ENCODE results near the gene TNFRSF13B. TPM values are rescaled to one million over a fixed set of nuclear protein-coding genes. Genes with fewer than 3 reads are reported as not detected.

Gene TNFRSF13B
- polyA plus RNA-seq, 1 donor, result 0.13 TPM

- DNase-seq (ENCODE audit: low read depth), result no peak
Observed at GRCh38 chr17:16938496-16939207, 33.3 kb downstream of the TNFRSF13B start.

GRCh38 chr17:16938031-16938430, 33.9 kb downstream of the TNFRSF13B start:
- no peak for DNase-seq (ENCODE audit: low read depth)

GRCh38 chr17:16937431-16937830, 34.5 kb downstream of the TNFRSF13B start:
- no peak for DNase-seq (ENCODE audit: low read depth)

DNA sequence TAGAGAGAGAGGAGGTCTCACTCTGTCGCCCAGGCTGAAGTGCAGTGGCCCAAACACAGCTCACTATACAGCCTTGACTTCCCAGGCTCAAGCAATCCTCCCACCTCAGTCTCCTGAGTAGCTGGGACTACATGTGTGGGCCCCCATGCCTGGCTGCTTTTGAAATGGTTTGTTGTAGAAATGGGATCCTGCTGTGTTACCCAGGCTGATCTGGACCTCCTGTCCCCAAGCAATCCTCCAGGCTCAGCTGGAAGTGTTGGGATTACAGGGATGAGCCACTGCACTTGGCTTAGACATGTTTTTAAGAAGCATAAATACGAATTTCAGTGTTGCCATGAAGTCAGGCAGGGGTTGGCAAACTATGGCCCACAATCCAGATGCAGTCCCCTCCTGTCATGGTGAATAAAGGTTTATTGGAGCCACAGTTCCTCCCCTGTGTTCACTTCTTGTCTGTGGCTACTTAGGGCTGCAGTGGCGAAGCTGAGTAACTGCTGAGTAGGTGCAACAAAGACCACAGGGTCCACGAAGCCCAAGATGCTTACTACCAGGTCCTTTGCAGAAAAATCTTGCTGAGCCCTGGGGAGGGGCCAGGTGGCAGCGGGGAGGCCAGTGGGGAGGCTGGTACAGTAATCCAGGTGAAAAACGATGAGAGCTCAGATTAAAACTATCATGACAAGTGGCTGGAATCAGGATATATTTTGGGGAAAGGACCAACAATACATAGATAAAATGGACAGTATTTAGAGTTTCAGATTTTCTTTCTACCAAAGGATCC, 35.2 kb downstream of the TNFRSF13B start:
- DNase-seq (ENCODE audit: low read depth), result no peak

DNA sequence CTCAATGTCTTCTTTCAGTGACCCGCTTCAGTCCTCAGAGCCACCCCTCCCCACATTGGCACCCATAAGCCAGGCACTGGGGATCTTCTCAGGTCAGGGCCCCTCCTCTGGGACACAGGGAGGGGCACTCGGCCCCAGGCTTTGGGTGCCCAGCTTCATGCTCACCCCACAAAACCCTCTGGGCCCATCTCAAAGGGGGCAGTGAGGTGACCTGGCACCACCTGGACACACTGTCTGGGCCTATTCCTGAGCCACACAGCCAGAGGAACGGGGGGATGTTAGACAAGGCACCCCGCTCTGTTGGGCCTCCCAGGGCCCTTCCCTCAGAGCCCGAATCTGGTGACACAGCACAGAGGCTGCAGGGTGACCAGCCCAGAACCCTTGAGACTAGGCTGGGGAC, 36.1 kb downstream of the TNFRSF13B start:
- no peak for DNase-seq (ENCODE audit: low read depth)

DNA sequence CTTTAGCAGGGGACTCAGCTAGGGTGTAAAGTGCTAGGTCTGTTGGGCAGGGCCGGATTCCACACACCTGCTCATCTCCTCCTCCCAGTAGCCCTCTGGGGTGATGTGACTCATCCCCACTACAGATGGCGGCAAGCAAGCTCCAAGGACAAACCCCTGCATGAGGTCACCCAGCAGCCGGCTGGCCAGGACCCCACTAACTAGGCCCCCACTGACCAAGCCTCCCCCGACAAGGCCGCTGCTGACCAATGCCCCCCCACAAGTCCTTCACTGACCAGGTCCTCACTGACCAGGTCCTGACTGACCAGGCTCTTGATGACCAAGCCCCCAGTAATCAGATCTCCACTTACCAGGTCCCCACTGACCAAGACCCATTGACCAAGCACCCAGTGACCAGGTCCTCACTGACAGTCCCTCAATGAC, 36.7 kb downstream of the TNFRSF13B start:
- no peak for DNase-seq (ENCODE audit: low read depth)

DNA sequence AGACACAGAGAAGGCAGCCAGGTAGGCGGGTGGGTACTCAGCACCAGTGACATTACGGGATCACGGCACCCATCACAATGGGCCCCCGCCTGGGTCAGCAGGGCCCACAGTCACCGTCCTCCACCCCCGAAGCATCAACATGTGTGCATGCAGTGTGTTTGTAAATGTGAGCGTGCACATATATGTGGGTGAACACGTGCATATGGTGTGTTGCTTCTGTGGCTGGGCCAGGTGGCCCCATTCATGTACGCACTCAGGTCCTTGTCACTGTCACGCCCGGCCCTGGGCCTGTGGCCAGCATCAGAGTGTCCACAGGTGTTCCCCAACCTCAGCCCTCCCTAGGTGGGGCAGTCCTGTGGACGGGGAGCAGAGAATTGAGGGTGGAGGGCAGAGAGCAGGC, 37.1 kb downstream of the TNFRSF13B start:
- DNase-seq (ENCODE audit: low read depth), result no peak

DNA sequence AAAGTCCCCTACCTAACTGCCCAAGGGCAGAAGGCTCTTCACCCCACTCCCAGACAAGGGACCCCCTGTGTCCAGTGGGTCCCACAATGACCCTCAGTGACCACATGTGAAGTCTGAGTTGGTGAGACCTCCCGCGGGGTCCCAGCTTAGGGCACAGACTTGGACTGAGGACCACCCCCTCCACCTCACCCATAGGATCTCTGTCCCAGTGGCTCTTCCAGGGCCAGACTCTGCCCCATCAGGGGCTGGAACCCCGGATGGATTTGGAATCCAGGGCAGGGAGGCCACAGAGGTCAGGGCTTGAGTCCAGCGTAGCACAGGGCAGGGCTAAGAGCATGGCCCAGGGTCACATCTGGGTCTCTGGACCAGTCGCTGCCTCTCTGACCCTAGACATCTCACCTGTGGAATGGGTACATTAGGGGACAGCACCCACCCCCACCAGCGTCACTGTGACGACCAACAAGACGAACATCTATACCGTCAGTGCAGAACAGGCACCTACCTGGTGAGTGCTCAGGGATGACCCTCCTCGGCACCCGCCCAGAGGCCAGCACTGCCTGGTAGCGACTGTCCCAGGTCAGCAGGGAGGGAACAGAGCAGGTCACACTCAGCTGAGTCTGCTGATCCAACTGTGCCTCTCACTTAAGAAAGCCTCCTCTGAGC, 37.7 kb downstream of the TNFRSF13B start:
- DNase-seq (ENCODE audit: low read depth), result no peak

DNA sequence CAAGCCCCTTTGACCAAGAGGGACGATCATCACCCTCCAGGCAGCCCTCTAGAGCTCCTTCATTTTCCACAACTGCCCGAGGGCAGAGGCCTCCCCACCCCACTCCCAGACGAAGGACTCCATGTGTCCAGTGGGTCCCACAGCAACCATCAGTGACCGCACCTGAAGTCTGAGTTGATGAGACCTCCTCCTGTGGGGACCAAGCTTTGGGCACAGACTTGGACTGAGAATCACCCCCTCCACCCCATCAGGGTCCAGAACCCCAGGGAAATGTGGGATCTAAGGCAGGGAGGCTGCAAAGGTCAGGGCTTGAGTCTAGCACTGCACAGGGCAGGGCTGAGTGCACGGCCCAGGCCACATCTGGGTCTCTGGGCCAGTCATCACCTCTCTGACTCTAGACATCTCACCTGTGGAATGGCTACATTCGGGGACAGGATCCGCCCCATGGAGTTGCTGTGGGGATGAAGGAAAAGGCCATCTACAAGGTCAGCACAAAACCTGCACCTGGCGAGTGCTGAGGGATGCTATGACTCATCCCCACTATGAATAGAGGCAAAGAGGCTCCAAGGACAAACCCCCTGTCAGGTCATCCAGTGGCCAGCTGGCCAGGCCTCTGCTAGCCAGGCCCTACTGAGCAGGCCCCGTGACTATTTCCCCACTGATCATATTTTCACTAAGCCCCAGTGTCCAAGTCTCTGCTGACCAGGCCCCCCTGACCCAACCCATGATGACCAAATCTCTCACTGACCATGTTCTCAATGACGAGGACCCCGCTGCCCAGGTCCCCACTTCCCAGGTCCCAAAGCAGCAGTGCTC, 38.4 kb downstream of the TNFRSF13B start:
- DNase-seq (ENCODE audit: low read depth), result no peak

DNA sequence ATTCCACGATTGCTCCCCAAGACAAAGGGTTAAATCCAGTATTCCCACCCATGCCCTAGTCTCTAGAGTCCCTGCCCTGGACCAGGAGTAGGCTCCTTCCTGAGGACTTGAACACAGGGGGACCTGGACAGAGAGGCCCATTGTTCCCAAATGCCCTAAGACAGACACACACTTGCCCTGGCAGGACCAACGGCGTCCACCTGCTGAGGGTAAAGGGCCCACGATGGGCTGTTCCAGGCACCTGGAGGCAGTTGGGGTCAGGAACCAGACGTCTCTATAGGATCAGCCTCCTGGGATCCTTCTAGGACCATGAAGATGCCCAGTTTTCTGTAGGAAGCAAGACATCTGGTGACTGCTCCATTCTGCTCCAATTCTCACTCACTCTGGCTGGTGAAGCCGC, 39.3 kb downstream of the TNFRSF13B start:
- DNase-seq (ENCODE audit: low read depth), result no peak

DNA sequence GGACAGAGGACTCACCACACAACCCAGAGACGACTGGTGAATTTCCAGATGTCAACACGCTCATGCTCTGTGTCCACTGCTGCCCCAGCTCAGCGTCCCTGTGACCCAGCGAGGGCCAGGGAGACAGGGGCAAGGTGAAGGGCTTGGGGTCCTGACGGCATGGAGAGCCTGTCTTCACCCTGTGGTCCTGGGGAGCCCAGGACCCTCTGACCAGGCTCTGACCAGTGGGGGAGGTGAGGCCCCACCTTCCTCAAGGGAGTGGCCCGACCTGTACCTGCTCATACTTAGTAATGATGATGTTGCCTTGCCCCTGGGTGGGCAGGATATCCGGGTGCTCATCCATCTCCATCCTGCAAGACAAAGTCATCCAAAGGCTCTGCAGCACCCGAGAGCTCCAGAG, 39.8 kb downstream of the TNFRSF13B start:
- no peak for DNase-seq (ENCODE audit: low read depth)

DNA sequence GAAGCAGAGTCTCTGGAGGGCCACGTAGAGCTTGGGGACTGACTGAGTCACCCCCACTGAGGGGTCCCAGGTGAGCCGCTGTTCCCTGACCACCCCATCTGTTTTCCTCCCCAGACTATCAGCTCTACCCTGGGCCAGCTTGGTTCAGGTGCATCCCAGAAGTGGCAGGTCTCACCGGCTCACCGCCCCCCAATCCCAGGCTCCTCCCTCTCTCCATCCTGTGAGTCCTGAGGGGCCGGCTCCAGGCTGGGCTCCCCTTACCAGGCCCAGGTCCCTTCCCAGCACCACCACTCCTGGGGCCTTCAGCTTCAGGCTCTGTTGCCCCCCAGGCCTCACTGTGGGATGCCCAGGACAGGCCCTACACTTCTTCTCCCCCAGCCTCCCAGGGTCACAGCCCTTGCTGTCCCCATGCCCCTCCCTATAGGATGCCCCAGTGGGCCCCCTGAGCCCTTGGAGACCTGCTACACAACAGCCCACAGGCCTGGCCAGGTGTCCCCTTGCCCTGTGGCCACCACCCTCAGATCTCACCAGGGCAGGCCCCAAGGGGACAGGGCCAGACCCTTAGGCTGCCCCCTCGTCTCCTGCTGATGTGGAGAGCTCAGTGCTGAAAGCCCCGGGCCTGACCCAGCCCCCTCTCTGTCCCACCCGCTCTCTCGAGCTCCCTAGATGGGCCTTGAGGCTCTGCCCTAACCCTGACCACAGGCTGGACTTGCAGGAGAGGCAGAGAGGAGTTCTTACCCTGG, 40.4 kb downstream of the TNFRSF13B start:
- no peak for DNase-seq (ENCODE audit: low read depth)

GRCh38 chr17:16930571-16931317, 41.2 kb downstream of the TNFRSF13B start:
- DNase-seq (ENCODE audit: low read depth), result no peak

DNA sequence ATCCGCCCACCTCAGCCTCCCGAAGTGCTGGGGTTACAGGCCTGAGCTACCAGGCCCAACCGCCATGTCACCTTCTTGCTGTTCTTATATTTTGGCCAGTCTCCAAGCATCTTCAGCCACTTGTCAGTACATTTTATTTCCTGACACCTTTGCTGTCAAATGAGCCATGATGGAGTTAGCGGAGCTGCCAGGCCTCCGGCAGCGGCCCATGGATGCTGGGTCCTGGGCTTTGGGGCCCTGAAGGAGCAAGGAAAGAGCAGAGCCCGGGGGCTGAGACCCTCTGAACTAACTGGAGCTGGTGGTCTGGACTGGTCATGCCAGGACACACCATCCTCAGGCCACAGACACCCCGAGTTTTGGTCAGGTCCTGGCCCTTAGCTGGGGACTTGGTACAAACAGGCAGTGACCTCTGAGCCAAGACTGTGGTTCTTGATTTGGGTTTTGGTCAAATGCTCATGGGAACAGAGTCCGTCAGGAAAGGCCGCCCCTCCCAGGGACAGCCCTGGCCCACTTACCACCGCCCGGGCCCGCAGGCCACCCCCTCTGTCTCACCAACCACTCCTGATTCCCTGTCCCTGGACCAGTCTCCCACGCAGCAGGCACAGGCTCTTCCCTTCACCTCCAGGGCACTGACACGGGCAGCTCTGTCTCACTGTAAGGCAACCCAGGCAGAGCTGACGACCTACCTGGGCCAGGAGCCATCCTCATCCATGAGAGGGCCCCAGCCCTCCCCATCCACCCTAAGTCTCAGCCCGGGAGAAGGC, 42.0 kb downstream of the TNFRSF13B start:
- DNase-seq (ENCODE audit: low read depth), result no peak

- no peak for DNase-seq (ENCODE audit: low read depth)
Observed at GRCh38 chr17:16929035-16929680, 42.8 kb downstream of the TNFRSF13B start.

DNA sequence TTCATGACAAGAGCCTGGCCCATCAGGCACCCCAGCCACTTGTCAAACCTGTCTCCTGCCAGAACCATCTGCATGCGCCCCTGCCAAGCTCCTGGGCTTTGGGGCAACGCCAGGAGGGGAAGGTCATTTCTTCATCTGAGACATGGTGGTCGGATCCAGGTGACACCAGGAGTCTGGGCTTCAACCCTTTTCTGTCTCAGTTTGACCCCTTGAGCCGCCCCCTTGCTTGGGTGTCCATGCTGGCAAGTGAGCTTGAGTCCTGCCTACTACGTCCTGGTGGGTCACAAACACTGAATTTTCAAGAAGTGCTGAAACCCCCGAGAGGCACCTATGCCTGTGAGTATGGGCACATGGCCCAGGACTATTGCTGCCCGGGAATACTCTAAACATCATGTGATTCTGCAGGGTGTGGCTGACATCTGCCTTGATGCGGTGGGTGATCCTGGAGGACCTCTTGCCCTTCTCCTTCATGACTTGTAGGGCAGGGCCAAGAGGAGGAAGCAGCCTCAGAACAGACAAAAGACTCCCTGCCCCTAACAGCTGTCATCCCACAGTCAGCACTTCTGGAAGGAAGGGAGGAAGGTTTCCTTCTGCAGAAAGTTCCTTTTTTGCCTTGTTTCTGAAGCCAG, 43.4 kb downstream of the TNFRSF13B start:
- no peak for DNase-seq (ENCODE audit: low read depth)

- DNase-seq (ENCODE audit: low read depth), result no peak
Observed at GRCh38 chr17:16927641-16928321, 44.1 kb downstream of the TNFRSF13B start.

Measured in forelimb muscle (tissue), 1 donor.